22Rv1 (cell line): ENCODE results near the gene MAPK9.

Experiments used
- ZFX ChIP-seq: fragments of 450-650 bp; IDR thresholded peaks from 2 replicates; pipeline ENCODE4 v1.6.1; 2017; ENCODE audit warnings: antibody characterized with exemption, borderline replicate concordance
- TF ChIP-seq, protein P1 (sequence below): fragments of 450-650 bp; IDR thresholded peaks from 2 replicates; pipeline ENCODE4 v1.5.1; 2017; ENCODE audit warnings: mild to moderate bottlenecking

DNA sequence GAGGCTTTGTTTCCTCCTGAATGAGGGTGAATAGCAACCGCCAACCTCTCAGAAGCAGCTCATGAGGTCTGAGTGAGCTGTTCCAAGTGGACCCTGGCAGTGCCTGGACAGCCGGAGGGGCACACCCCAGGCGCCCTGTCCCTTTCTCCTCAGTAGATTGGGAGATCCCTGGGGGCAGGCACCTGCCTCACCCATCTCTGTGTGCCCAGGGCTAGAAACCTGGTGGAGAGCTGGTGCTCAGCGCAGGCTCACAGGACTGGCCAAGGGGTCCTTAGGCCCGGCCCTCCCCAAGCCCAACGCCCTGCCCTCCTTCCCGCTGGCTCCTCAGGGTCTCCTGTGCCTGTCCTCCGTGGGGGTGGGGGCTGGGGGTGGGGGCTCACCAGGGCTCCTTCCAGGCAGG, 14.9 kb upstream of the MAPK9 start:
- TF ChIP-seq, protein P1, sequence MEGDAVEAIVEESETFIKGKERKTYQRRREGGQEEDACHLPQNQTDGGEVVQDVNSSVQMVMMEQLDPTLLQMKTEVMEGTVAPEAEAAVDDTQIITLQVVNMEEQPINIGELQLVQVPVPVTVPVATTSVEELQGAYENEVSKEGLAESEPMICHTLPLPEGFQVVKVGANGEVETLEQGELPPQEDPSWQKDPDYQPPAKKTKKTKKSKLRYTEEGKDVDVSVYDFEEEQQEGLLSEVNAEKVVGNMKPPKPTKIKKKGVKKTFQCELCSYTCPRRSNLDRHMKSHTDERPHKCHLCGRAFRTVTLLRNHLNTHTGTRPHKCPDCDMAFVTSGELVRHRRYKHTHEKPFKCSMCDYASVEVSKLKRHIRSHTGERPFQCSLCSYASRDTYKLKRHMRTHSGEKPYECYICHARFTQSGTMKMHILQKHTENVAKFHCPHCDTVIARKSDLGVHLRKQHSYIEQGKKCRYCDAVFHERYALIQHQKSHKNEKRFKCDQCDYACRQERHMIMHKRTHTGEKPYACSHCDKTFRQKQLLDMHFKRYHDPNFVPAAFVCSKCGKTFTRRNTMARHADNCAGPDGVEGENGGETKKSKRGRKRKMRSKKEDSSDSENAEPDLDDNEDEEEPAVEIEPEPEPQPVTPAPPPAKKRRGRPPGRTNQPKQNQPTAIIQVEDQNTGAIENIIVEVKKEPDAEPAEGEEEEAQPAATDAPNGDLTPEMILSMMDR = no peak
- no peak for TF ChIP-seq ZFX
